HL-60 (cell line): ENCODE results near the gene TIMELESS.

Experiments
- DNase-seq, 2 experiments: peaks; one replicate each; pipeline ENCODE4 v3.0.0-alpha.2; 2010 to 2020; ENCODE audit warnings: low read depth in 1 of 2, low spot score in 1 of 2
- H3K27ac ChIP-seq: fragments of 250-450 bp; sonication (Bioruptor Pico); replicated peaks from 2 replicates; pipeline ENCODE4 v1.5.1; 2020; ENCODE audit warnings: mild to moderate bottlenecking, moderate library complexity
- H3K27me3 ChIP-seq: fragments of 250-450 bp; sonication (Bioruptor Pico); 2 replicates; pipeline ENCODE4 v1.5.1; 2021; ENCODE audit warnings: mild to moderate bottlenecking, moderate library complexity; ENCODE audit not compliant: insufficient read depth, poor library complexity, severe bottlenecking
- H3K4me3 ChIP-seq: replicated peaks from 2 replicates; pipeline ENCODE4 v1.5.1; 2011; ENCODE audit warnings: mild to moderate bottlenecking, control low read depth, low read length; ENCODE audit not compliant: insufficient read depth
- GABPA ChIP-seq: IDR thresholded peaks from 2 replicates; pipeline ENCODE4 v1.6.1; 2012; ENCODE audit warnings: low read depth
- POLR2AphosphoS5 ChIP-seq: IDR thresholded peaks from 2 replicates; pipeline ENCODE4 v1.6.1; 2012; ENCODE audit warnings: low read depth
- SPI1 ChIP-seq: IDR thresholded peaks from 2 replicates; pipeline ENCODE4 v1.6.1; 2012; ENCODE audit warnings: low read depth, mild to moderate bottlenecking, borderline replicate concordance
- TF ChIP-seq, protein P1 (sequence below): IDR thresholded peaks from 2 replicates; pipeline ENCODE4 v1.6.1; 2012; ENCODE audit warnings: low read depth; ENCODE audit not compliant: insufficient replicate concordance
- TF ChIP-seq, protein P2 (sequence below): IDR thresholded peaks from one replicate; pipeline ENCODE4 v1.5.1; 2011; ENCODE audit warnings: low read length, control low read depth, inconsistent platforms; ENCODE audit not compliant: insufficient read depth

The TIMELESS gene

DNA sequence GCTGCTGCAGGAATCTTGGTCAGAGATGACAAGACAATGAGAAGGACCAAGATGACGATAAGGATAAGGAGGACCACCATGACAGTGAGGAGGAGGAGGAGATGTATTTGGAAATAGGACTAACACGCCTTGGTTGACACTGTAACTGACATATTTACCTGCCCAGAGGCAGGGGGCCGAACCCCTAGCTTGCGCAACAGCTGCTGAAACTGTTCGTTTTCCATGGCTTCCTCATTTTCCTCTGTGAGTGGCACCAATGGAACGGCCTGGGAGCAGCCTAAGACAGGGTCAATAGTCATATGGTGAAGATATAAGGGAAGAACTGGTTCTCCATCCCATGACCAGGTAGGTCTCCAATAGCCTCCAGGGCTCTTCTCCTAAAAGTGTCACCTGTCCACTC lies 28.8 kb downstream of the TIMELESS start:
- Histone ChIP-seq H3K4me3 (no peak overlapping the region), H3K27me3 (no peaks in the 10 kb centered on the region), H3K27ac (no peak overlapping the region)
- TF ChIP-seq SPI1 = peak; percentile 30; the same call in 1 of the 2 replicates
- TF ChIP-seq, protein P1, sequence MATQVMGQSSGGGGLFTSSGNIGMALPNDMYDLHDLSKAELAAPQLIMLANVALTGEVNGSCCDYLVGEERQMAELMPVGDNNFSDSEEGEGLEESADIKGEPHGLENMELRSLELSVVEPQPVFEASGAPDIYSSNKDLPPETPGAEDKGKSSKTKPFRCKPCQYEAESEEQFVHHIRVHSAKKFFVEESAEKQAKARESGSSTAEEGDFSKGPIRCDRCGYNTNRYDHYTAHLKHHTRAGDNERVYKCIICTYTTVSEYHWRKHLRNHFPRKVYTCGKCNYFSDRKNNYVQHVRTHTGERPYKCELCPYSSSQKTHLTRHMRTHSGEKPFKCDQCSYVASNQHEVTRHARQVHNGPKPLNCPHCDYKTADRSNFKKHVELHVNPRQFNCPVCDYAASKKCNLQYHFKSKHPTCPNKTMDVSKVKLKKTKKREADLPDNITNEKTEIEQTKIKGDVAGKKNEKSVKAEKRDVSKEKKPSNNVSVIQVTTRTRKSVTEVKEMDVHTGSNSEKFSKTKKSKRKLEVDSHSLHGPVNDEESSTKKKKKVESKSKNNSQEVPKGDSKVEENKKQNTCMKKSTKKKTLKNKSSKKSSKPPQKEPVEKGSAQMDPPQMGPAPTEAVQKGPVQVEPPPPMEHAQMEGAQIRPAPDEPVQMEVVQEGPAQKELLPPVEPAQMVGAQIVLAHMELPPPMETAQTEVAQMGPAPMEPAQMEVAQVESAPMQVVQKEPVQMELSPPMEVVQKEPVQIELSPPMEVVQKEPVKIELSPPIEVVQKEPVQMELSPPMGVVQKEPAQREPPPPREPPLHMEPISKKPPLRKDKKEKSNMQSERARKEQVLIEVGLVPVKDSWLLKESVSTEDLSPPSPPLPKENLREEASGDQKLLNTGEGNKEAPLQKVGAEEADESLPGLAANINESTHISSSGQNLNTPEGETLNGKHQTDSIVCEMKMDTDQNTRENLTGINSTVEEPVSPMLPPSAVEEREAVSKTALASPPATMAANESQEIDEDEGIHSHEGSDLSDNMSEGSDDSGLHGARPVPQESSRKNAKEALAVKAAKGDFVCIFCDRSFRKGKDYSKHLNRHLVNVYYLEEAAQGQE = no peak
- peak in 1 of 2 experiments; percentile 9 for DNase-seq

DNA sequence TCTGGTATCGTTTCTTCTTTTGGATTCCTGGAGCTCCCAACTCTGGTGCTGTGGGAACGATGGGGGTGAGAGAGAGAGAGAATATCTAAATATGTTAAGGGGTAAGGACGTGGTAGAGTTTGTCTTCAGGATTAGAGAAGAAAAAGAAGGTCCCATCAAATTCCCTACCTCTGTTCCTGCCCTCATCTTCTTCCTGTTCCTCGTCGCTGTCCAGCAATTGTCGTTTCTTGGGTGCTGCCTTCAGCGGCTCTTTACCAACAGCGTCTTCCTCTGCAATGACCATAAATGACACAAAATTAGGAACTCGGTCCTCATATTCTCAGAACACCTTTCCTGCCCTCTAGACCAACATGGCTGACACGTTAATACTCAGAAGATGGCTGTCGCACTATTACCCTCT lies 31.5 kb downstream of the TIMELESS start:
- Histone ChIP-seq H3K4me3 (no peak overlapping the region), H3K27me3 (no peaks in the 10 kb centered on the region), H3K27ac (no peak overlapping the region)
- DNase-seq = no peak
- TF ChIP-seq, protein P1 = peak; percentile 70
- no peak for TF ChIP-seq SPI1

DNA sequence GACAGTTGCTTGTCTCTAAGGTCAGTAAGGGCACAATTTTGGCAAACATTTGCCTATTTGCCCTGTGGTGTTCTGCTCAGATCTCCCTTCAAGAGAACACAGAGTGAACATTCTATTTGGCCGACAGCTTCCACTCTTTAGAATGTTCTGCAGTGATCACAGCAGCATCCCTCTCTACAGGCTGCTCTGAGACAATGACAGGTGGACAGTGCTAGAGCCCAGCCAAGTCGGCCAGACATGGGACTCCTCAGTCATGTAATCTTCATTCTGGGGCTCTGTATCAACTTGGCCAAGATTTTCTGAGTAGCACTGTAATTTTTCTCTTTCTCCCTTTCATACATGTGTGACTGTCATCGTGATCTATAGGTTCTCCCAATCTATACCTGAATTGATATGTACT lies 34.8 kb downstream of the TIMELESS start:
- H3K27ac ChIP-seq = no peak overlapping the region
- TF ChIP-seq, protein P1 = no peak
- TF ChIP-seq SPI1 (no peak), GABPA (no peak), POLR2AphosphoS5 (no peak)
- TF ChIP-seq, protein P2, sequence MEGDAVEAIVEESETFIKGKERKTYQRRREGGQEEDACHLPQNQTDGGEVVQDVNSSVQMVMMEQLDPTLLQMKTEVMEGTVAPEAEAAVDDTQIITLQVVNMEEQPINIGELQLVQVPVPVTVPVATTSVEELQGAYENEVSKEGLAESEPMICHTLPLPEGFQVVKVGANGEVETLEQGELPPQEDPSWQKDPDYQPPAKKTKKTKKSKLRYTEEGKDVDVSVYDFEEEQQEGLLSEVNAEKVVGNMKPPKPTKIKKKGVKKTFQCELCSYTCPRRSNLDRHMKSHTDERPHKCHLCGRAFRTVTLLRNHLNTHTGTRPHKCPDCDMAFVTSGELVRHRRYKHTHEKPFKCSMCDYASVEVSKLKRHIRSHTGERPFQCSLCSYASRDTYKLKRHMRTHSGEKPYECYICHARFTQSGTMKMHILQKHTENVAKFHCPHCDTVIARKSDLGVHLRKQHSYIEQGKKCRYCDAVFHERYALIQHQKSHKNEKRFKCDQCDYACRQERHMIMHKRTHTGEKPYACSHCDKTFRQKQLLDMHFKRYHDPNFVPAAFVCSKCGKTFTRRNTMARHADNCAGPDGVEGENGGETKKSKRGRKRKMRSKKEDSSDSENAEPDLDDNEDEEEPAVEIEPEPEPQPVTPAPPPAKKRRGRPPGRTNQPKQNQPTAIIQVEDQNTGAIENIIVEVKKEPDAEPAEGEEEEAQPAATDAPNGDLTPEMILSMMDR = no peak
- no peak for DNase-seq
- H3K4me3 ChIP-seq = no peak overlapping the region
- no peaks in the 10 kb centered on the region for H3K27me3 ChIP-seq

DNA sequence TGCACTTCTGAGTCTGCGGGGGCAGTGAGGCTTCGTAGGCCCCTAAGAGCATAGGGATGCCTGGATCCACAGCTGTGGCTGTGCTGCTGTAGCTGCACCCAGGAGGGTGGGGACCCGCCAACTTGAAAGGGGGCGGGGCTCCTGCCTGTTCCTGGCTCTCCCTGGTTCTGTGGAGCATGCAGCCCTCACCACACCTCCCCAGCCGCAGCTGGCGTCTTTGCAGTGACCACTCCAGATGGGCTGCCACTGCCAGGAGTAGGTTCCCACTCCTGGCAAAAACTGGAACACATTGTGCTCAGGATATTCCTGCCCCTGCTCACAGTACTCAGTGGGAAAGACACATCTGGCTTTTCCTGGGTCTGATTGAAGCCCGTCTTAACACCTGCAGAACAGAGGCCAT lies 35.8 kb downstream of the TIMELESS start:
- no peak for DNase-seq
- H3K27me3 ChIP-seq = no peaks in the 10 kb centered on the region
- H3K4me3 ChIP-seq = no peak overlapping the region
- H3K27ac ChIP-seq = no peak overlapping the region
- TF ChIP-seq, protein P2 = no peak
- TF ChIP-seq POLR2AphosphoS5 (no peak), GABPA (no peak), SPI1 (no peak)
- TF ChIP-seq, protein P1 = no peak
